SK-N-SH (cell line): ENCODE data around the gene TGFA. TPM values are rescaled to one million over a fixed set of nuclear protein-coding genes. Genes with fewer than 3 reads are reported as not detected.

Experiments used
- CTCF ChIA-PET: fragments of 300-600, 350-600 bp; formaldehyde crosslinking; extraction: SDS; loops from one replicate; lab custom pipeline; 2021; lab: Yijun Ruan, JAX
- POLR2A ChIA-PET: fragments of 350-600 bp; sonication (Branson Sonifier 250); formaldehyde crosslinking; extraction: SDS; loops from one replicate; lab custom pipeline; 2020; ENCODE audit warnings: antibody characterized with exemption, inconsistent platforms; lab: Yijun Ruan, JAX
- DNase-seq: peaks from one replicate; pipeline ENCODE4 v3.0.0; 2012
- H2AFZ ChIP-seq: fragments of 200-600 bp; sonication (generic); 2 replicates; pipeline ENCODE4 v1.8.1; 2016; ENCODE audit warnings: antibody characterized with exemption, mild to moderate bottlenecking, low read depth
- H3F3A ChIP-seq: fragments of 200-600 bp; sonication (generic); replicated peaks from 2 replicates; pipeline ENCODE3; 2016; ENCODE audit warnings: antibody characterized with exemption, mild to moderate bottlenecking; ENCODE audit not compliant: insufficient read depth
- H3K27ac ChIP-seq, 2 experiments: fragments of 200-500 bp in 1 of 2; fragments of 200-600 bp in 1 of 2; sonication (Bioruptor generic) in 1 of 2; sonication (generic), shearing (Covaris generic) in 1 of 2; 2 replicates each; pipeline versions ENCODE4 v1.5.1 to v1.6.1; 2014 to 2016; ENCODE audit warnings: low read depth in 2 of 2, inconsistent platforms in 1 of 2, low read length in 1 of 2, mild to moderate bottlenecking in 1 of 2, mixed read lengths in 1 of 2
- H3K27me3 ChIP-seq: fragments of 200-600 bp; sonication (generic), shearing (Covaris generic); 2 replicates; pipeline ENCODE4 v1.6.1; 2016; ENCODE audit warnings: mixed run types; ENCODE audit not compliant: insufficient read depth
- H3K36me3 ChIP-seq, 2 experiments: fragments of 200-500 bp in 1 of 2; fragments of 200-600 bp in 1 of 2; sonication (Bioruptor generic) in 1 of 2; sonication (generic) in 1 of 2; replicated peaks in 1 of 2; 2 replicates each; pipeline versions ENCODE3 to v1.5.1; 2014 to 2016; ENCODE audit warnings: low read length in 1 of 2, mild to moderate bottlenecking in 1 of 2; ENCODE audit not compliant: insufficient read depth in 2 of 2, control insufficient read depth in 1 of 2
- H3K4me1 ChIP-seq, 2 experiments: fragments of 200-500 bp in 1 of 2; fragments of 200-600 bp in 1 of 2; sonication (Bioruptor generic) in 1 of 2; sonication (generic), shearing (Covaris generic) in 1 of 2; 2 replicates each; pipeline versions ENCODE4 v1.5.1 to v1.6.1; 2014 to 2016; ENCODE audit warnings: low read depth in 1 of 2, low read length in 1 of 2, mixed run types in 1 of 2; ENCODE audit not compliant: insufficient read depth in 2 of 2, control insufficient read depth in 1 of 2
- H3K4me2 ChIP-seq: fragments of 200-600 bp; sonication (generic), shearing (Covaris generic); 2 replicates; pipeline ENCODE4 v1.6.1; 2017; ENCODE audit warnings: mixed run types
- H3K4me3 ChIP-seq, 2 experiments: fragments of 200-500 bp in 1 of 2; fragments of 200-600 bp in 1 of 2; sonication (Bioruptor generic) in 1 of 2; sonication (generic), shearing (Covaris generic) in 1 of 2; 2 replicates each; pipeline versions ENCODE4 v1.5.1 to v1.8.1; 2014 to 2016; ENCODE audit warnings: low read depth in 2 of 2, inconsistent platforms in 1 of 2, low read length in 1 of 2, mild to moderate bottlenecking in 1 of 2, mixed read lengths in 1 of 2, moderate library complexity in 1 of 2
- H3K79me2 ChIP-seq: fragments of 200-600 bp; sonication (generic); 2 replicates; pipeline ENCODE4 v1.8.1; 2017; ENCODE audit warnings: mild to moderate bottlenecking; ENCODE audit not compliant: insufficient read depth
- H3K9ac ChIP-seq: fragments of 200-600 bp; sonication (generic); 2 replicates; pipeline ENCODE4 v1.6.1; 2017; ENCODE audit warnings: mixed run types
- H3K9me2 ChIP-seq: fragments of 200-600 bp; sonication (generic); 2 replicates; pipeline ENCODE4 v1.6.1; 2017; ENCODE audit warnings: mixed run types
- H3K9me3 ChIP-seq: fragments of 200-600 bp; sonication (generic); 2 replicates; pipeline ENCODE4 v1.6.1; 2017; ENCODE audit warnings: mixed run types, mild to moderate bottlenecking, moderate library complexity
- H4K20me1 ChIP-seq: fragments of 200-600 bp; sonication (generic); 2 replicates; pipeline ENCODE4 v1.6.1; 2017; ENCODE audit warnings: mild to moderate bottlenecking, mixed run types; ENCODE audit not compliant: insufficient read depth
- CHD2 ChIP-seq: fragments of 150-350 bp; IDR thresholded peaks from 2 replicates; pipeline ENCODE4 v1.6.1; 2018; ENCODE audit warnings: low read length; ENCODE audit not compliant: partially characterized antibody
- ELF1 ChIP-seq: IDR thresholded peaks from 2 replicates; pipeline ENCODE4 v1.4.0; 2012
- FOSL2 ChIP-seq: IDR thresholded peaks from 2 replicates; pipeline ENCODE4 v1.4.0; 2012; ENCODE audit warnings: low read depth, mild to moderate bottlenecking, moderate library complexity, borderline replicate concordance
- JUND ChIP-seq: IDR thresholded peaks from 2 replicates; pipeline ENCODE4 v1.4.0; 2012
- POLR2AphosphoS5 ChIP-seq: IDR thresholded peaks from 2 replicates; pipeline ENCODE4 v1.6.1; 2012; ENCODE audit warnings: low read depth, low read length
- RAD21 ChIP-seq: IDR thresholded peaks from 2 replicates; pipeline ENCODE4 v1.6.1; 2012; ENCODE audit warnings: mild to moderate bottlenecking, low read length
- RFX5 ChIP-seq: IDR thresholded peaks from 2 replicates; pipeline ENCODE4 v1.6.1; 2012; ENCODE audit warnings: mild to moderate bottlenecking, improper control_type of control experiment, low read length
- RXRA ChIP-seq: IDR thresholded peaks from 2 replicates; pipeline ENCODE4 v1.4.0; 2012; ENCODE audit warnings: low read depth, mild to moderate bottlenecking, borderline replicate concordance
- WGBS: methylation state at CpG from one replicate; pipeline ENCODE4 v1.1.6; 2017; ENCODE audit warnings: low lambda C conversion rate; 5-methylcytosine and 5-hydroxymethylcytosine counted together
- polyA plus RNA-seq, 3 experiments: library from polyadenylated mRNA; depleted of rRNA; stranded (reverse); fragments of >200 nt; gene quantifications; 2 replicates each; pipeline ENCODE4 v1.2.3, GENCODE V29; 2012

TGFA gene
- polyA plus RNA-seq, 1 of the 3 experiments (the other 2 are of a cell fraction): not detected

DNA sequence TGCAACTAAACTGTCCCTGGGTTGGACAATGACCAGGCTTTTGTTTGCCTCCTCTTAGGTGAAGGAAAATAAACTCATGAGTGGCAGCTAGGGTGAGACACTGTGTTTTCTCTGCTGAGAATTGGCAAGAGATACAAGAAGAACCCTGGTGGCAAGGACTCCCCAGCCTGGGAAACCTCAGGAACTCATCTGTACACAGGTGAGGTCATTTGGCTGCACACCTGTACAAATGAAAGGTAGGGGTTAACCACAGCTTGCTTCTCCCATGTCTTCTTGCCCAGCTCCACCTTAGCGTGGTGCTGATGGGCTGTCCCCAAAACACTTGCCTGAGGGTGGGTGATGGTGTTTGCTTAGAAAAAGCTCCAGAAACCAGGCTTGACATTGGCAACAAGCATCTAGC is 154.6 kb downstream of the TGFA start:
- Histone ChIP-seq H3K36me3 (no peaks in the 10 kb centered on the region), H3K4me3 (no peak overlapping the region), H3K9ac (no peak overlapping the region), H3F3A (no peaks in the 10 kb centered on the region), H3K4me1 (no peaks in the 10 kb centered on the region), H3K27me3 (peaks cover 4% of the 10 kb centered on the region; the same call in 1 of the 2 replicates), H3K27ac (no peak overlapping the region), H2AFZ (no peak overlapping the region), H3K9me3 (no peaks in the 10 kb centered on the region), H3K9me2 (no peaks in the 10 kb centered on the region), H4K20me1 (no peaks in the 10 kb centered on the region), H3K4me2 (no peak overlapping the region), H3K79me2 (no peaks in the 10 kb centered on the region)
- TF ChIP-seq JUND (no peak), RAD21 (no peak), RXRA (no peak), ELF1 (no peak), CHD2 (no peak), RFX5 (no peak), FOSL2 (no peak), POLR2AphosphoS5 (no peak)
- WGBS: no CpG with 5 or more reads among the region's 1 CpG
- ChIA-PET CTCF (interaction anchor here (1.3 kb wide), 1 partner anchor 14 kb away, joined by 3 read pairs; no protein-coding TSS in a partner anchor), POLR2A (no interaction called here)
- no peak for DNase-seq

Other genes with a start within 250 kb of the TGFA start
- gene ADD2, start 214.4 kb upstream of the TGFA start, polyA plus RNA-seq (2012; rRNA removed): 0.30 and 0.50 TPM in 2 replicates
- gene FIGLA, start 236.8 kb upstream of the TGFA start, polyA plus RNA-seq (2012; rRNA removed): not detected in 2 replicates